Progenitor cell of endocrine pancreas (in vitro differentiated cells): ENCODE data around the gene LBHD2. TPM values are rescaled to one million over a fixed set of nuclear protein-coding genes. Genes with fewer than 3 reads are reported as not detected.

ENCODE experiments used
- DNase-seq: peaks from one replicate; pipeline ENCODE4 v3.0.0; 2021; ENCODE audit warnings: low spot score; ENCODE audit not compliant: unreplicated experiment
- H3K27ac Mint-ChIP-seq: 2 replicates; pipeline ENCODE4 v1.8.0; 2021; ENCODE audit warnings: mild to moderate bottlenecking, moderate library complexity, mixed read lengths
- H3K27me3 Mint-ChIP-seq: 2 replicates; pipeline ENCODE4 v1.8.0; 2021; ENCODE audit warnings: mixed read lengths
- H3K36me3 Mint-ChIP-seq: 2 replicates; pipeline ENCODE4 v1.8.0; 2022; ENCODE audit warnings: mixed read lengths; ENCODE audit not compliant: insufficient read depth
- H3K4me1 Mint-ChIP-seq: 2 replicates; pipeline ENCODE4 v1.8.0; 2021; ENCODE audit warnings: low read depth, mixed read lengths
- H3K4me3 Mint-ChIP-seq: 2 replicates; pipeline ENCODE4 v1.8.0; 2021; ENCODE audit warnings: low read depth, mild to moderate bottlenecking, moderate library complexity, mixed read lengths
- H3K9me3 Mint-ChIP-seq: 2 replicates; pipeline ENCODE4 v1.8.0; 2021; ENCODE audit warnings: low read depth, mixed read lengths
- CTCF ChIP-seq: fragments of 200-600 bp; sonication (generic); IDR thresholded peaks from one replicate; pipeline ENCODE4 v1.5.0; 2021; ENCODE audit warnings: antibody characterized with exemption, mild to moderate bottlenecking; ENCODE audit not compliant: unreplicated experiment
- total RNA-seq: library from RNA; stranded (reverse); gene quantifications from 2 replicates; pipeline ENCODE4 v1.2.1, GENCODE V29; 2021

The LBHD2 gene
- total RNA-seq, 1 donor from 2014 or later: not detected

GRCh38 chr14:103064978-103065377 is 19.0 kb upstream of the LBHD2 start:
- no peaks in the 10 kb centered on the region for H3K27me3 Mint-ChIP-seq
- H3K36me3 Mint-ChIP-seq: no peaks in the 10 kb centered on the region
- no peak overlapping the region for H3K4me3 Mint-ChIP-seq
- no peaks in the 10 kb centered on the region for H3K9me3 Mint-ChIP-seq
- H3K27ac Mint-ChIP-seq: no peak overlapping the region
- H3K4me1 Mint-ChIP-seq: peaks cover 2% of the 10 kb centered on the region
- no peak for TF ChIP-seq CTCF
- no peak for DNase-seq

- no peaks in the 10 kb centered on the region for H3K36me3 Mint-ChIP-seq
- H3K4me3 Mint-ChIP-seq: no peak overlapping the region
- H3K9me3 Mint-ChIP-seq: no peaks in the 10 kb centered on the region
- no peak for DNase-seq
- H3K27ac Mint-ChIP-seq: no peak overlapping the region
- no peaks in the 10 kb centered on the region for H3K27me3 Mint-ChIP-seq
- no peaks in the 10 kb centered on the region for H3K4me1 Mint-ChIP-seq
- TF ChIP-seq CTCF: no peak
Observed at GRCh38 chr14:103065861-103066260, 18.1 kb upstream of the LBHD2 start.

- H3K27me3 Mint-ChIP-seq: no peaks in the 10 kb centered on the region
- no peak for DNase-seq
- TF ChIP-seq CTCF: no peak
Observed at GRCh38 chr14:103066399-103066798, 17.6 kb upstream of the LBHD2 start.

GRCh38 chr14:103067231-103067954 is 16.6 kb upstream of the LBHD2 start:
- DNase-seq: no peak
- H3K27ac Mint-ChIP-seq: no peak overlapping the region
- TF ChIP-seq CTCF: no peak
- no peaks in the 10 kb centered on the region for H3K4me1 Mint-ChIP-seq
- no peaks in the 10 kb centered on the region for H3K27me3 Mint-ChIP-seq
- H3K4me3 Mint-ChIP-seq: no peak overlapping the region
- no peaks in the 10 kb centered on the region for H3K9me3 Mint-ChIP-seq
- no peaks in the 10 kb centered on the region for H3K36me3 Mint-ChIP-seq

More at GRCh38 chr14:103066399-103066798, 17.6 kb upstream of the LBHD2 start:
- Mint-ChIP-seq H3K9me3 (no peaks in the 10 kb centered on the region), H3K4me1 (no peaks in the 10 kb centered on the region), H3K36me3 (no peaks in the 10 kb centered on the region), H3K4me3 (no peak overlapping the region), H3K27ac (no peak overlapping the region)

- Mint-ChIP-seq H3K4me1 (no peaks in the 10 kb centered on the region), H3K9me3 (no peaks in the 10 kb centered on the region), H3K27ac (no peak overlapping the region), H3K4me3 (no peak overlapping the region), H3K36me3 (no peaks in the 10 kb centered on the region), H3K27me3 (no peaks in the 10 kb centered on the region)
- no peak for DNase-seq
- TF ChIP-seq CTCF: no peak
Observed at GRCh38 chr14:103068351-103069073, 15.5 kb upstream of the LBHD2 start.
